Ishikawa (cell line): ENCODE data around the gene DIAPH3.

Source experiments
- CEBPB ChIP-seq: IDR thresholded peaks from 2 replicates; pipeline ENCODE4 v1.6.1; 2012
- CREB1 ChIP-seq: IDR thresholded peaks from 2 replicates; pipeline ENCODE4 v1.6.1; 2012; ENCODE audit warnings: low read depth
- EGR1 ChIP-seq: IDR thresholded peaks from 2 replicates; pipeline ENCODE4 v1.6.1; 2012
- EP300 ChIP-seq: IDR thresholded peaks from 2 replicates; pipeline ENCODE4 v1.6.1; 2012; ENCODE audit warnings: borderline replicate concordance
- FOXM1 ChIP-seq: IDR thresholded peaks from 2 replicates; pipeline ENCODE4 v1.6.1; 2012; ENCODE audit warnings: low read depth, borderline replicate concordance
- NFIC ChIP-seq: IDR thresholded peaks from 2 replicates; pipeline ENCODE4 v1.6.1; 2012
- RAD21 ChIP-seq: IDR thresholded peaks from 2 replicates; pipeline ENCODE4 v1.6.1; 2012; ENCODE audit warnings: low read depth
- TAF1 ChIP-seq: IDR thresholded peaks from 2 replicates; pipeline ENCODE4 v1.6.1; 2012; ENCODE audit warnings: low read depth, mild to moderate bottlenecking
- TCF12 ChIP-seq: IDR thresholded peaks from 2 replicates; pipeline ENCODE4 v1.6.1; 2012; ENCODE audit warnings: low read depth
- TEAD4 ChIP-seq: IDR thresholded peaks from 2 replicates; pipeline ENCODE4 v1.6.1; 2012
- YY1 ChIP-seq: IDR thresholded peaks from 2 replicates; pipeline ENCODE4 v1.6.1; 2012; ENCODE audit warnings: low read depth
- ZBTB7A ChIP-seq: IDR thresholded peaks from 2 replicates; pipeline ENCODE4 v1.6.1; 2012; ENCODE audit warnings: low read depth
- TF ChIP-seq, protein P1 (sequence below): IDR thresholded peaks from 2 replicates; pipeline ENCODE4 v1.6.1; 2012; ENCODE audit warnings: low read depth, mild to moderate bottlenecking
- TF ChIP-seq, protein P2 (sequence below): IDR thresholded peaks from 2 replicates; pipeline ENCODE4 v1.6.1; 2012
- TF ChIP-seq, protein P3 (sequence below): IDR thresholded peaks from 2 replicates; pipeline ENCODE4 v1.6.1; 2012

The DIAPH3 gene

DNA sequence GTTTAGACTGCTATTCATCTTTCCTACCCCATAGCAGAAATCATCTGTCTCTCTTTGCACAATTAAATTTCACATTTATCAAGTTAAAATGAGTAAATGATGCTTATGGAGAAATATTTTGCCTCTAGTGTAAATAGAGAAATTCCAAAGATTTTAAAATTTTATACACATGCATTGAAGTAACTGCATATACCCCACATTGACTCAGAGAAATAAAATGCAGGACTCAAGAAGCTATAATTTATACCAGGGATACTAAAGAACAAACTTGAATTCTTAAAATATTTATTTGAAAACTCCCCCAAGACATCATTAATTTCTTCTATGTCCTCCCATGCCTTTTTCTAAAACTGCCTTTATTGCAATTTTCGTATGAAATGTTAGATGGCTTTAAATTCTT is 165.8 kb downstream of the DIAPH3 start:
- TF ChIP-seq EGR1 (no peak), TCF12 (no peak), CREB1 (no peak), TEAD4 (no peak), NFIC (no peak), EP300 (no peak), YY1 (no peak), RAD21 (no peak), TAF1 (no peak), CEBPB (no peak), FOXM1 (no peak), ZBTB7A (no peak)
- TF ChIP-seq, protein P1, sequence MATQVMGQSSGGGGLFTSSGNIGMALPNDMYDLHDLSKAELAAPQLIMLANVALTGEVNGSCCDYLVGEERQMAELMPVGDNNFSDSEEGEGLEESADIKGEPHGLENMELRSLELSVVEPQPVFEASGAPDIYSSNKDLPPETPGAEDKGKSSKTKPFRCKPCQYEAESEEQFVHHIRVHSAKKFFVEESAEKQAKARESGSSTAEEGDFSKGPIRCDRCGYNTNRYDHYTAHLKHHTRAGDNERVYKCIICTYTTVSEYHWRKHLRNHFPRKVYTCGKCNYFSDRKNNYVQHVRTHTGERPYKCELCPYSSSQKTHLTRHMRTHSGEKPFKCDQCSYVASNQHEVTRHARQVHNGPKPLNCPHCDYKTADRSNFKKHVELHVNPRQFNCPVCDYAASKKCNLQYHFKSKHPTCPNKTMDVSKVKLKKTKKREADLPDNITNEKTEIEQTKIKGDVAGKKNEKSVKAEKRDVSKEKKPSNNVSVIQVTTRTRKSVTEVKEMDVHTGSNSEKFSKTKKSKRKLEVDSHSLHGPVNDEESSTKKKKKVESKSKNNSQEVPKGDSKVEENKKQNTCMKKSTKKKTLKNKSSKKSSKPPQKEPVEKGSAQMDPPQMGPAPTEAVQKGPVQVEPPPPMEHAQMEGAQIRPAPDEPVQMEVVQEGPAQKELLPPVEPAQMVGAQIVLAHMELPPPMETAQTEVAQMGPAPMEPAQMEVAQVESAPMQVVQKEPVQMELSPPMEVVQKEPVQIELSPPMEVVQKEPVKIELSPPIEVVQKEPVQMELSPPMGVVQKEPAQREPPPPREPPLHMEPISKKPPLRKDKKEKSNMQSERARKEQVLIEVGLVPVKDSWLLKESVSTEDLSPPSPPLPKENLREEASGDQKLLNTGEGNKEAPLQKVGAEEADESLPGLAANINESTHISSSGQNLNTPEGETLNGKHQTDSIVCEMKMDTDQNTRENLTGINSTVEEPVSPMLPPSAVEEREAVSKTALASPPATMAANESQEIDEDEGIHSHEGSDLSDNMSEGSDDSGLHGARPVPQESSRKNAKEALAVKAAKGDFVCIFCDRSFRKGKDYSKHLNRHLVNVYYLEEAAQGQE = no peak
- TF ChIP-seq, protein P2, sequence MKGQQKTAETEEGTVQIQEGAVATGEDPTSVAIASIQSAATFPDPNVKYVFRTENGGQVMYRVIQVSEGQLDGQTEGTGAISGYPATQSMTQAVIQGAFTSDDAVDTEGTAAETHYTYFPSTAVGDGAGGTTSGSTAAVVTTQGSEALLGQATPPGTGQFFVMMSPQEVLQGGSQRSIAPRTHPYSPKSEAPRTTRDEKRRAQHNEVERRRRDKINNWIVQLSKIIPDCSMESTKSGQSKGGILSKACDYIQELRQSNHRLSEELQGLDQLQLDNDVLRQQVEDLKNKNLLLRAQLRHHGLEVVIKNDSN = no peak
- TF ChIP-seq, protein P3, sequence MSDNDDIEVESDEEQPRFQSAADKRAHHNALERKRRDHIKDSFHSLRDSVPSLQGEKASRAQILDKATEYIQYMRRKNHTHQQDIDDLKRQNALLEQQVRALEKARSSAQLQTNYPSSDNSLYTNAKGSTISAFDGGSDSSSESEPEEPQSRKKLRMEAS = no peak

DNA sequence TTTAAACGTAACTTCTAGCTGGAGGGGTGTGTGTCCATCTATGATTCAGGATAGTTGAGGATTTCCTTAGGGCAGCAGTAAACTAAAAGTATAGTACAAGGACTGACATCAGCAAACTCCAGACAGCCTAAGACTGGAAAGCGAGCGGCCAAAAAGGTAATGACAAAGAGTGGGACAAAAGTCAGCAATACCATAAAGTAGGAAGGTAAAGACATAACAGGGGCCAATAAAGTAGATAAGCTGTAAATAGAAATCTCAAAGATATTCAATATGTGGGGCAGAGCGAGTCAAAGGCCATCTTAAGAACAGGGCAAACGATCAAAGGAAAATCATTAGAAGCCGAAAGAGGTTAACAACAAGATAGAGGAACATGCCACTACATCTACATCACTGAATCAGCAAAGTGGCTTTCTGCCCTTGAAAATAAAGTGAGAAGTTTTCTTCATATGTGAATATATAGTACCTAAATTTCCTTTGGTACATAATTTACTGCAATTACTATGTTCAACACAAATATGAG is 167.2 kb downstream of the DIAPH3 start:
- no peak for TF ChIP-seq RAD21
- TF ChIP-seq, protein P2 = no peak
- TF ChIP-seq CREB1 = no peak
- no peak for TF ChIP-seq YY1
- TF ChIP-seq ZBTB7A = no peak
- no peak for TF ChIP-seq TAF1
- no peak for TF ChIP-seq EGR1
- no peak for TF ChIP-seq EP300
- TF ChIP-seq CEBPB = no peak
- TF ChIP-seq TEAD4 = no peak
- TF ChIP-seq, protein P1 = no peak
- TF ChIP-seq, protein P3 = no peak

DNA sequence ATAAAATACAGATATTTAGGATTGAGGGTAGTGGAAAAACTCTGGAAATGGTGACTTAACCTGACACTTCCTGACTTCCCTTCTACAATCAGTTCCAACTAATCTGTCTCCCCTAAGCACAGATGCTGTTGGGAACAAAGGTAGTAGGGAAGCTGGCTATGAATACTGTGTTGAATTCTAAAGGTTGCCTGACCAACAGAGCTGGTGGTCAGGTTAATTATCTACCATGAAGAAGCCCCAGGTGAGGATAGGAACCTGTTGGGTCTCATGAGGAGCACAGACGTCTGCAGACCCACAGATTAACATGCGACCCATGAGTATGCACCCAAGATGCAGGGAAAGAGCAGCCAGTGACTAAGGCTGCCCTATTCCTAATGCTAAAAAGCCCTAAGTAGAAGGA is 172.3 kb downstream of the DIAPH3 start:
- TF ChIP-seq TAF1 = no peak
- TF ChIP-seq NFIC = no peak
- no peak for TF ChIP-seq ZBTB7A
- no peak for TF ChIP-seq CREB1
- no peak for TF ChIP-seq EP300
- TF ChIP-seq, protein P3 = no peak
- no peak for TF ChIP-seq CEBPB
- TF ChIP-seq, protein P1 = no peak
- TF ChIP-seq, protein P2 = no peak
- no peak for TF ChIP-seq FOXM1
- no peak for TF ChIP-seq YY1

DNA sequence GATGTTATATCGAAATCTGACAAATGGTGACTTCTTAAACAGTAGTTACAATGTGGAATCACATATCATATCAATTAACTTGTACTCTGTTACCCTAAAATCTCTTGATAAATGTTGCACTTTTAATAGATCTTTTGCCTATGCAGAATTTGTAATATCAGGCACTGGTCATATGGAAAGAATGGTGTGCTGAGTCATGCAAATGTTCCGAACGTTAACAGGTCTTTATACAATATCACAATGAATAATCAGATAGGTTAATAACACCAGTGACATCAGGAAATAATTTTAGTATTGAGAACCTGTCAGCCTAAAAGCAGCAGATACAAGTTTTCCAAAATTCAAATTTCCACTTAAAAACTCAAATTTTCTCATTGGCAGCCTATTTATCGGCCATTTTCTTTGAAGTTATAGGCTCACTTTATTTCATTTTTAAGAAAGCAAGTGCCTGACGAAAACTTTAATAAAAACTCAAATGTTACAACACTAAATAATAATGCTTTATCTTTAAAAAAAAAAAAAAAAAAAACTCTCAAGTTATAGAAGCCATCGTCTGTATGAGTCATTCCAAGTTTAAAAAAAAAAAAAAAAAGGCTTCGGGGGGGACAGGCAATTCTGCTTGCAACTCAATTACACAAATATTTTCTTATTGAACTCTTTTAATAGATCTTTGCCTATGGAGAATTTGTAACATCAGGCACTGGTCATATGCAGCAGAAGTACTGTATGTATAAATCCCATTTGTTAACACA is 180.9 kb downstream of the DIAPH3 start:
- TF ChIP-seq RAD21 (no peak), CREB1 (no peak), ZBTB7A (no peak), CEBPB (no peak), EGR1 (no peak), NFIC (no peak), FOXM1 (no peak)
- TF ChIP-seq, protein P1 = no peak
- TF ChIP-seq, protein P2 = no peak
